Hepatocyte (in vitro differentiated cells): ENCODE data around the gene FAXC. TPM values are rescaled to one million over a fixed set of nuclear protein-coding genes. Genes with fewer than 3 reads are reported as not detected.

Source experiments
- DNase-seq: peaks from one replicate; pipeline ENCODE4 v3.0.0-alpha.2; 2016; ENCODE audit warnings: low spot score
- H2AFZ ChIP-seq: fragments of 200-600 bp; sonication (generic); 2 replicates; pipeline ENCODE4 v1.6.0; 2016; ENCODE audit warnings: antibody characterized with exemption, mild to moderate bottlenecking
- H3K27ac ChIP-seq: fragments of 200-600 bp; sonication (generic); 2 replicates; pipeline ENCODE4 v1.5.1; 2016; ENCODE audit warnings: mild to moderate bottlenecking
- H3K27me3 ChIP-seq: fragments of 200-600 bp; sonication (generic); 2 replicates; pipeline ENCODE4 v1.6.1; 2016
- H3K36me3 ChIP-seq: fragments of 200-600 bp; sonication (generic); replicated peaks from 2 replicates; pipeline ENCODE4 v1.5.1; 2016; ENCODE audit warnings: low read depth; ENCODE audit not compliant: insufficient read depth
- H3K4me1 ChIP-seq: fragments of 200-600 bp; sonication (generic); 2 replicates; pipeline ENCODE4 v1.5.1; 2016; ENCODE audit warnings: mild to moderate bottlenecking, moderate library complexity; ENCODE audit not compliant: insufficient read depth
- H3K4me2 ChIP-seq: fragments of 200-600 bp; sonication (generic); 2 replicates; pipeline ENCODE4 v1.6.0; 2016
- H3K4me3 ChIP-seq: fragments of 200-600 bp; sonication (generic); 2 replicates; pipeline ENCODE4 v1.5.1; 2016; ENCODE audit warnings: mild to moderate bottlenecking
- H3K79me2 ChIP-seq: fragments of 200-600 bp; sonication (generic); 2 replicates; pipeline ENCODE4 v1.6.0; 2017; ENCODE audit warnings: mild to moderate bottlenecking
- H3K9me2 ChIP-seq: fragments of 200-600 bp; sonication (generic); replicated peaks from 2 replicates; pipeline ENCODE4 v1.6.0; 2017; ENCODE audit warnings: mild to moderate bottlenecking; ENCODE audit not compliant: insufficient read depth
- H3K9me3 ChIP-seq: fragments of 200-600 bp; sonication (generic); 2 replicates; pipeline ENCODE4 v1.5.1; 2016; ENCODE audit warnings: low read depth, mild to moderate bottlenecking
- H4K20me1 ChIP-seq: fragments of 200-600 bp; sonication (generic); 2 replicates; pipeline ENCODE4 v1.6.0; 2016; ENCODE audit warnings: mild to moderate bottlenecking; ENCODE audit not compliant: insufficient read depth, poor library complexity, severe bottlenecking
- CTCF ChIP-seq: fragments of 200-600 bp; sonication (generic); IDR thresholded peaks from 2 replicates; pipeline ENCODE4 v1.5.1; 2016; ENCODE audit warnings: antibody characterized with exemption, mild to moderate bottlenecking; ENCODE audit not compliant: poor library complexity
- EZH2 ChIP-seq: fragments of 200-600 bp; sonication (generic); IDR thresholded peaks from 2 replicates; pipeline ENCODE4 v1.6.1; 2016; ENCODE audit warnings: antibody characterized with exemption, mild to moderate bottlenecking, borderline replicate concordance
- EZH2phosphoT487 ChIP-seq: fragments of 200-600 bp; sonication (generic); IDR thresholded peaks from one replicate; pipeline ENCODE4 v1.6.1; 2018; ENCODE audit warnings: antibody characterized with exemption, mild to moderate bottlenecking, low read depth, moderate library complexity; ENCODE audit not compliant: unreplicated experiment, severe bottlenecking
- WGBS: methylation state at CpG from one replicate; pipeline ENCODE4 v1.1.6; 2016; ENCODE audit warnings: low lambda C conversion rate; ENCODE audit errors: missing lambda C conversion rate; 5-methylcytosine and 5-hydroxymethylcytosine counted together
- polyA plus RNA-seq: library from polyadenylated mRNA; unstranded; fragments of >200 nt; fragmentation: Nextera tagmentation; extraction: Ambion mirVana; gene quantifications from 2 replicates; pipeline ENCODE4 v1.2.1, GENCODE V29; 2016
- total RNA-seq: library from RNA; depleted of rRNA; stranded (reverse); fragments of >200 nt; gene quantifications from 2 replicates; pipeline ENCODE4 v1.2.3, GENCODE V29; 2014

FAXC gene
- total and polyA plus RNA-seq, 2 experiments from 2014 or later: 8.3 to 8.9 TPM

GRCh38 chr6:99346595-99346994 lies 2.9 kb downstream of the FAXC start:
- Histone ChIP-seq H3K9me3 (no peaks in the 10 kb centered on the region), H3K27me3 (no peaks in the 10 kb centered on the region), H2AFZ (no peak overlapping the region), H3K27ac (no peak overlapping the region), H3K36me3 (no peaks in the 10 kb centered on the region), H3K79me2 (no peaks in the 10 kb centered on the region), H3K9me2 (no peaks in the 10 kb centered on the region), H4K20me1 (no peaks in the 10 kb centered on the region), H3K4me3 (no peak overlapping the region), H3K4me1 (no peaks in the 10 kb centered on the region), H3K4me2 (no peak overlapping the region)
- 95% methylated on average over 10 of the region's 10 CpGs for WGBS
- TF ChIP-seq CTCF: no peak
- TF ChIP-seq EZH2phosphoT487: no peak
- DNase-seq: no peak

GRCh38 chr6:99345164-99345563 lies 4.3 kb downstream of the FAXC start:
- Histone ChIP-seq H3K36me3 (no peaks in the 10 kb centered on the region), H3K9me2 (no peaks in the 10 kb centered on the region), H3K79me2 (no peaks in the 10 kb centered on the region), H3K9me3 (no peaks in the 10 kb centered on the region), H4K20me1 (no peaks in the 10 kb centered on the region), H3K27ac (no peak overlapping the region), H3K4me2 (no peak overlapping the region), H3K4me3 (no peak overlapping the region), H3K27me3 (no peaks in the 10 kb centered on the region), H3K4me1 (no peaks in the 10 kb centered on the region), H2AFZ (no peak overlapping the region)
- no peak for DNase-seq
- WGBS: 98% methylated on average over 4 of the region's 4 CpGs
- TF ChIP-seq EZH2phosphoT487: no peak
- no peak for TF ChIP-seq EZH2
- no peak for TF ChIP-seq CTCF

GRCh38 chr6:99344289-99344688 lies 5.2 kb downstream of the FAXC start:
- no peak for DNase-seq
- H3K79me2 ChIP-seq: no peaks in the 10 kb centered on the region
- 41% methylated on average over 3 of the region's 3 CpGs for WGBS
- H3K4me2 ChIP-seq: no peak overlapping the region
- H3K4me1 ChIP-seq: no peaks in the 10 kb centered on the region
- H2AFZ ChIP-seq: no peak overlapping the region
- no peak for TF ChIP-seq EZH2phosphoT487
- TF ChIP-seq EZH2: no peak
- TF ChIP-seq CTCF: no peak
- no peak overlapping the region for H3K4me3 ChIP-seq
- H3K36me3 ChIP-seq: no peaks in the 10 kb centered on the region
- H3K27me3 ChIP-seq: no peaks in the 10 kb centered on the region
- H3K9me3 ChIP-seq: no peaks in the 10 kb centered on the region
- no peaks in the 10 kb centered on the region for H4K20me1 ChIP-seq
- no peaks in the 10 kb centered on the region for H3K9me2 ChIP-seq
- H3K27ac ChIP-seq: no peak overlapping the region

GRCh38 chr6:99341862-99342455 lies 7.5 kb downstream of the FAXC start:
- H3K79me2 ChIP-seq: no peaks in the 10 kb centered on the region
- H3K27ac ChIP-seq: no peak overlapping the region
- no peaks in the 10 kb centered on the region for H3K4me1 ChIP-seq
- no peak for DNase-seq
- H2AFZ ChIP-seq: no peak overlapping the region
- H4K20me1 ChIP-seq: no peaks in the 10 kb centered on the region
- no peak overlapping the region for H3K4me3 ChIP-seq
- H3K36me3 ChIP-seq: no peaks in the 10 kb centered on the region
- WGBS: 92% methylated on average over 5 of the region's 5 CpGs
- H3K9me2 ChIP-seq: no peaks in the 10 kb centered on the region
- no peak for TF ChIP-seq EZH2phosphoT487
- TF ChIP-seq EZH2: no peak
- TF ChIP-seq CTCF: no peak
- no peak overlapping the region for H3K4me2 ChIP-seq
- no peaks in the 10 kb centered on the region for H3K27me3 ChIP-seq
- no peaks in the 10 kb centered on the region for H3K9me3 ChIP-seq
